ENCODE measurements around the gene TIAM2. TPM values are rescaled to one million over a fixed set of nuclear protein-coding genes. Genes with fewer than 3 reads are reported as not detected.
"Not testable (repeated sequence)": the region's sequence is repeated elsewhere in the genome, so short reads cannot be mapped to it uniquely, and the experiment has no call there.

Gene TIAM2
- total RNA-seq, 1 experiment from 2014 or later = 14.5 TPM

DNA sequence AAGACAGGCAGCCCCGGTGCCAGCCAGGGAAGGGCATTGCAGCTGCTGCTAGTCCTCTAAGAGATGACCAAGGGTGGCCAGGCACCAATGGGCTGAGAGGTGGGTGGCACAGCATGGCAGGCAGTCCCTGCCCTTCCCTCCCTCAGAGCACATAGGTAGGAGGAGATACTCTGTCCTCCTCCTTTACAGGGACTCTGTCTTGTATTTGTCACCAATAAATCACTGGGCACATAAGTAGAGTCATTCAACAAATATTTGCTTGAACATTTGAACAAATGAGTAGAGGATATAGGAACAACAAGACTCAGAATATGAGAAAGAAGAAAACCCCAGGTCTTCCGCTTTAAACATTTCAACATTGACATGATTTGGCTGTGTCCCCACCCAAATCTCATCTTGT is 199.3 kb downstream of the TIAM2 start:
- DNase-seq (ENCODE audit: low spot score) = peak; percentile 53

DNA sequence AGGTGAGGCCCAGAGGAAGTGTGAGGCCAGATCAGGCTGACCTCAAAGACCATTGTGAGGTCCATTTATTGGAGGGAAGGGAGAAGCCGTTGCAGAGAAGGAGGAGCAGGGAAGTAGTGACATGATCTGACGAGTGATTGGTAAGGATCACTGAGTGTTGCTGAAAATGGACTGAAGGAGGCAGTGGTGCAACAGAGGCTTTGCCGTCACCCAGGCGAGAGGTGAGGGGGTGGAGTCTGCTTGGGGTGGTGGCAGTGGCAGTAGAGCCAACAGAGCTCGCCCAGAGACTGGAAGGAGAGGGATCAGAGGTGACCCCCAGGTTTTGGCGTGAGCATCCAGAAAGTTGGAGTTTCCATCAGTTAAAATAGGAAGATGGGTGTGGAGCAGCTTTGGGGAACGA is 200.8 kb downstream of the TIAM2 start:
- no peak for DNase-seq (ENCODE audit: low spot score)

DNA sequence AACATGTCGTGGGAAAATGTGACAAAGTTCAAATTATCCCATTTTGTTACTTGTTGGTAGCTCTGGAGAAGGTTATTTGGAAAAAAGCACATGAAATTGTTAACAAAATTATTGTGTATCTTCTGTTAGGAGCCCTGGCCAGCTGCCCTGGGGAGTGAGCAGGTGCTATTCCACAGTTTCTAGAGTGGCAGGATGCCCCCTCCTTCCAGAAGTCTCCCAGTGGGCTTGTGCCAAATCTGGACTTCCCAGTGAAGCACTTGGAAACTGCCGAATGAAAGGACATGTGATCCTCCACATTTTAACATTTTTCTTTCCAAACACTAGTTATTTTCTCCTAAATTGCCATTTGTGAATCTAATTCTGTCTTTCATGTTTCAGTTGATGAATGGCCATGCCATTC is 201.8 kb downstream of the TIAM2 start:
- DNase-seq (ENCODE audit: low spot score) = no peak

DNA sequence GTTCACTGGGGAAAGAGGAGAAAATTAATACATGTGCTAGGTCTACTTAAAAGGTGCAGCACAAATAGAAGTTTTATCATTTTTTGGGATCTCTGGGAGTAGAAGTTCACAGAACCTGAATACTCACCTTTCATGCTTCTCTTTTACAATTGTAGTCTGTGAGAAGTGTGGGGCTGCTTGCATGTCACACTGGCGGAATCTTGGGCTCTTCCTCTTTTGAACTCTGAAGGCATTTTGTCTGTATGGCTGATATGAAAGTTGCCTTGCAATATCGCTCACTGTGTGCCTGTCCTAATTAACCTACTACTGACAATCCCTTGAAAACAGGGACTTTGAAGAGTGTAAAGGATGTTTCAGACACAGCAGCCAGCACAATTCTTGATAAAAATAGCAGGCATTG is 202.8 kb downstream of the TIAM2 start:
- no peak for DNase-seq (ENCODE audit: low spot score)

DNA sequence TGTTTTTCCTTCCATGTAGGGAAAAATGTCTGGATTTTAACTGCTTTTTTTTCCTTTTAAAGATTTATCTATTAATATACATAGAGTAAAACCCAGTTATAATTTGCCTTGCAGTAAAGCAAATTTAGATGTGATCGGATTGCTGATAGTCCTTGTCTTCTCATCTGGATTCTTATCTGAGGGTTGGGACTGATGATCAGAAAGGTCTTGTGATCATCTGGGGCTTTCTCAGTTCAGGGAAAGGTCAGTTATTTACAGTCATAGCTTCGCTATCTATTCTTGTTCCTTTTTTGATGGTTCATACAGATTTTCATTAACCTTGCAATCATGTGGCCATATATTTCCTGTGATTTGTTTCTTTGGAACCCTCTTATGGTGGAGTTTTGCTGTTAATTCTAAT is 204.9 kb downstream of the TIAM2 start:
- DNase-seq (ENCODE audit: low spot score) = peak; percentile 51

DNA sequence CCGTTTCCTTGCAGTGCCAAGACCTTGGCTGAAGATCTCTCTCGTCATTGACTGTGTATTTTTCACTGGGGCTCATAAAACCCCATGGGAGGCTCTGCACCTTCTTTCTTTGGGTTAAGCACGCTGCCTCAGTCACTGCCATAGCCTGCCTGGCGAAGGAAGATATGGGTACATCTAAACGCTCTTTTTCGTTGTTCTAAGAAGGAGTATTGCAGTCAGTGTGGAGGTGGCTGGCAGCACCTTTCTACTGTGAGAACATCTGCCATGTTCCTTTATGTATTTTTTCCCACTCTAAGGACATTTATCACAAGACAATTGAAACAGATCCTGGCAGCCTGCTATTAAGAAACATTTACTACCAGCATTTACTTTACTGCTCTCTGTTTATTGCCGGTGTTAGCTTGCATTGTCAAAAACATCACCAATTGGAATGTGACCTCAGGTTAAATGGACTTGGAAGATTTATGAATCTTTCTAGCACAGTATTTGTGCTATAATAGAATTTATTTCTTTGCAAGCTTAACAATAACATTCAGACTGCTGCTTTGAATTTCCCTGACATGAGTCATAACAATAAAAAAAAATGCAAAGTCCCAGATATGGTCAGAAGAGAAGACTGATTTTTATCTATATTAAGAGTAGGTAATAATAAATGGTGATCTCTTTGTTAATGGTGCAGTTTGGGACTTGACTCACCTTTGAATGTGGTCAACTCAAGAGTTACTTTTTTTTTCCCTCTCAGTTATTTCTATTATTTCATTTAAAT is 206.5 kb downstream of the TIAM2 start:
- DNase-seq (ENCODE audit: low spot score) = peak; percentile 95

DNA sequence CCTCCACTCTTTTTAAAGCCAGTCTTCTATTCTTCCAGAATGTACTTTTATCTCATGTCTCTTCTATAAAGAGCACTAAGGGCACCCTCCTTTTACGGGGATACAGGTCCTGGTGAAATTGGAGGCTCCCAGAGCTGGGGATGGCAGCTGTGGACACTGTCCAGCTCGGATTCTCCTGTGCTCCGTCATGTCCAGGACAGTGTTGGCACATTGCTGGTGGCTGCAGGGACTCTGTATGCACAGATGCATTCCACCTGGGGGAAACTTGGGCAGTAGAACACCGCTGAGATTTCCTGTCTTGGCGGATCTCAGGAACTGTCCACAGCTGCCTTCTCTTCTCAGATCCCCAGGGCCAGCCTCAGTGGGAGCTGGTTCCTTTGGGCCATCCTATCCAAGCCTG is 212.1 kb downstream of the TIAM2 start:
- no peak for DNase-seq (ENCODE audit: low spot score)

DNA sequence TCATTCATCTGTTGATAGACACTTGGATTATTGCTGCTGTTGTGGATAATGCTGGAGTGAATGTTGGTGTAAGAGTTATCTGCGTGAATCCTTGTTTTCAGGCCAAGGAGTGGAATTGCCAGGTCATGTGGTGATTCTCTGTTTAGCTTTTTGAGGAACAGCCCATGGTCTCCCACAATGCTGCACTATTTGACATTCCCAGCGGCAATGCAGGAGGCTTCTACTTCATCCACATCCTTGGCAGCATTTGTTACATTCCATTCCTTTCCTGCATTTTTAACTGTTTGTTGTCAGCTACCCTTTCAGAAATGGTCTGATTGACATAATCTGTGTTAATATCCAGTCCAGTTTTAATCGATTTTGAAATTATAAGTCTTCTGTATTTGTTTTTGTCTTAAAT is 217.0 kb downstream of the TIAM2 start:
- DNase-seq (ENCODE audit: low spot score) = no peak

DNA sequence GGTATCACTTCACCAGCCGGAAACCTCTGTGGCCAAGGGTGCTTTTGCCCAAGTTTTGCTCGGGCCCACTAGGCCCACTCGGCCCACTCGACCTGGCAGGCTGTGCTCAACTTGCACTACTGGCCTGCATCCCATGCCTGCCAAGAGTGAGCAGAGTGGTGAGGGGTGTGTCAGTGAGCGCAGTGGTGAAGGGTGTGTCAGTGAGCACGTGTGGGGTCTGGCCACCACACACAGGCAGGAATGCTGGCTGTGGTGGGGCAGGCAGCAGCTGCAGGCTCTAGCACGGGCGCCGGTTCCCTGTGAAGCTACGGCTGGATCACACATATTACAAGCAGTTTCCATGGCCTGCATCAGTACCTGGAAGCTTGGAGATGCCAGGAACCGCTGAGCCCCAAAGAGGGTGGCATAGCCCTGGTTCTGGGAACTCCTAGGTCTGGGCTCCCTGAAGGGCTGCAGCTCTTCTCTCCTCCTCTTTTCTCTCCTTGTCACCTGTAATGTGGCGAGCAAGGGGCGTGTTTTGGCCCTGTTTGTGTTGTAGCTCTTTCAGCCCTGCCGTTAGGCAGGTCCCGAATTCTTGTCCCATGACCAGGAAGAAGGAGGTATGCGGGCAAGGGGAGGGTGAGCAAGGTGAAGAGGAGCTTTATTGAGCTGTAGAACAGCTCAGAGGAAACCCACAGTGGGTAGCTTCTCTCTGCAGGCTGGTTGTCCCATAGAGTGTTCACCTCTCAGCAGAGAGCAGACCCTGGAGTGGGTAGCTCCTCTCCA is 217.7 kb downstream of the TIAM2 start:
- DNase-seq (ENCODE audit: low spot score) = no peak

DNA sequence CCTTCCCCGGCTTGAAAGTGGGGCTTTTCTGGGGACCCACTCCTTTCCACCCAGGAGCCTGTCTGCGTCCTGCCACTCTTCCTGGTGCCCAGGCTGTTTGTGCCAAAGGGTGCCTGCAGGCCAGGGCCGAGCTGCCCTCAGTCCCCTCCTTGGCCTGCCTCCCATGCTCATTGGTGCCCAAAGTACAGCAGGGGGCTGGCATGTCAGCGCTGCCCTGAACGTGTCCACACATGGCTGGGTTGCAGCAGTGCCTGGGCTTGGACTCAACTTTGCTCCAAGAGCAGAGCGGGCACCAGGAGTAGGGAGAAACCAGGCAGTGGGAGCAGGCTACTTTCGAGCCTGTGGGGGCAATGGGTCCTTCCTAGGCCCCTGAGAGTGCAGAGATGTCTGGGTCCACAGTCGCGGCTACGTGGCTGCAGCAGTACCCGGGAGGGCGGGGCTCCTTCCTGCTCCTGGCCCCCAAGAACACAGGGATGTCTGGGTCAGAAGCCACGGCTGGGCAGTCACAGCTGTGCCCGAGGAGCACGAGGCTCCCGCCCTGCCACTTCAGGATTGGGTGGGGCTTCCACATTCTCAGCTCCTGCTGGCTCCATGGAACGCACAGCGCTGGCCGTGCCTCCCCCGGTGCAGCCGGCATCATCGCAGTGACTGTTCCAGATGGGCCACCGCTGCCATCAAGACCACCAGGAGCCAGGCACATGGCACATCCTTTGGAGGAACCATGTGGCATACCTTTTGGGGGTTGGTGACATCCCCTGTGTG is 218.7 kb downstream of the TIAM2 start:
- DNase-seq (ENCODE audit: low spot score) = no peak

DNA sequence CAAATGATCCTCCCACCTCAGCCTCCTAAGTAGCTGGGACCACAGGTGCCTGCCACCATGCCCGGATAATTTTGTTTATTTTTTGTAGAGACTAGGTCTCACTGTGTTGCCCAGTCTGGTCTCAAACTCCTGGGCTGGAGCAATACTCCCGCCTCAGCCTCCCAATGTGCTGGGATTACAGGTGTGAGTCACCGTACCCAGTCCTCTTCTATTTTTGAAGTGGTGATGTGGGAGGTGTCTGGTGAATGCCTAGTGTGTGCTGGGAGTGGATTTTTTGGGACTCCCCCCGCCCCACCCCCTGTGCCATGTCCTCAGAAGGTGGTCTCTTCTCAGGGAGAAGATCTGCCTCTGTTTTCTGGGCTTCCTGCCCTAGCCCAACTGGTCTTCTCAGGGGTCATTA is 220.8 kb downstream of the TIAM2 start:
- DNase-seq (ENCODE audit: low spot score) = no peak

DNA sequence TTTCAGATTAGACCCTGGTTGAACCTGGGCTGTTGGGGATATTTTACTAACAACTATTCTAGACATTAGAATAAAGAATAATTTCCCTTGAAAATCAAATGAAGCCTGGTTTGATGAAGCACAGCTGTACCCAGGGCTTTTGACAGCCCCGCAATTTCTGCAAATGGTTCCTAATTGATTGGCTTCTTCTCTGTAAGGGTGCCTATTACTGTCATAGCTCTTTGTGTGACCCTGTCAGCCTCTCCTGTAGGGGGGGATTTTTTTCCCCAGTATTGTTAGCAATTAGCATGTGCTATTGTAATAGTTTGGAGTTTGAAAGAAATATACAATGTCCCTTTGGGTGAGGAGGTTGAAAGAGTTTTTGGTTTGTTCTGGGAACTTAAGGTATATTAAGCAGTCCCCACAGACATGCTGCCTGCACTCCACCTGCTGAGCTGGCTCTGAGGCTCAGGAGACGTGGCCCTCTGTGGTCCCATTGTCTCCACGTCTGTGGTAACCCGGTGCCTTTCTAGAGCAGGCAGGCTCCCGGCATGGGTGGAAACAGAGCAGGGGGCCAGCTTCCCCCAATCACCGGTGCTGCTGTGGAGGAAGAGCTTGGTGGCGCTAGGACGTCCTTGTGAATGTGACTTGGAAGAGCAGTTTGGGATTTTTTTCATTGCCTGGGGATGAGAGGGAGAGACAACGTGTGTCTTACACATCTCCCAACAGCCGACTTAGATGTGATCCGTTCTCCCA is 221.4 kb downstream of the TIAM2 start:
- no peak for DNase-seq (ENCODE audit: low spot score)

DNA sequence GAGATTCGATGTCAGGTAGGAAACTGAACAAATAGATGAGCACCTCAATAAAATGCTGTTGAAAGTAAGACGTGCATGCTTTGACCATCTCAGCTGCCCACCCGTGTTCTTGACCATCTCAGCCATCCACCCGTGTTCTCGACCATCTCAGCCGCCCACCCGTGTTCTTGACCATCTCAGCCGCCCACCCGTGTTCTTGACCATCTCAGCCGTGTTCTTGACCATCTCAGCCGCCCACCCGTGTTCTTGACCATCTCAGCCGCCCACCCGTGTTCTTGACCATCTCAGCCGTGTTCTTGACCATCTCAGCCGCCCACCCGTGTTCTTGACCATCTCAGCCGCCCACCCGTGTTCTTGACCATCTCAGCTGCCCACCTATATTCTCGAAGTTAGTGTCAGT is 223.6 kb downstream of the TIAM2 start:
- DNase-seq (ENCODE audit: low spot score) = not testable (repeated sequence)

DNA sequence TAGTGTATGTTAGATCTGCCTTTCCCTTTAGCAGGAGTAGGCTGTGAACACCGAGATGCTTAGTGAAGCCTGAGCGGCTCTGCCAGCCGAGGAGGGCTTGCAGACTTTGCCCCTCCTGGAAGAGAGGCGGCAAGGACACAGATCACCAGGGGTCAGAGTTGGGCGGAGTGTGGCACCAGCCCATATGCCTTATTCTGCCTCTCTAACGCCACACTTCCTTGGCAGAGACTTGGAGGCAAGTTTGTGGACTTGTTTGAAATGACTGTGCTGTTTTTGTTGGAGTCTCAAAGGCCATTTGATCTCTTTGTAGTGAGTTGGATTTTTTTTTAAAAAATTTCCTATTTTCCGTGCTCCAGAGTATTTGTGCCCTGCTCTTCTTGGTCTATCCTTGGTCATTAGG is 224.2 kb downstream of the TIAM2 start:
- DNase-seq (ENCODE audit: low spot score) = no peak

DNA sequence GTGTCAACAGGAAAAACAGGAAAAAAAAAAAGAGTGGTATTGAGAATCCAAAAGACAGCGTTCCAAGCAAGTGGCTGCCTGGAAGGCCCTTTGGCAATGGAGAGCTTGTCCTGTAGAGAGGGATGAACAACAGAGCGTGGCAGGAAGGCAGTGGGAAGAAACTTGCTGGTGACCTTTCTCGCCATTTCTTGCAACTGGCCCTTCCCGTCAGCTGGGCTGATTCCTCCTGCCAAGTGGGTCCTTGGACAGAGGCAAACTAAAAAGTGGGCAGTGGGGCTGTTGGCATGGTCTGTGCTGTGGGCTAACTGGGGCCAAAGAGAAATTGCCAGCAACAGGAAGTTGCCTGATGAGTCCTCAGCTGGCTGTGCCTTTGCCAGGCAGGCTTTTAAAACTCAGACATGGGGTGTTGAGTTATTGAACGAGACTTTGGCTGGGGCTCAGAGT is 224.8 kb downstream of the TIAM2 start:
- DNase-seq (ENCODE audit: low spot score) = no peak

DNA sequence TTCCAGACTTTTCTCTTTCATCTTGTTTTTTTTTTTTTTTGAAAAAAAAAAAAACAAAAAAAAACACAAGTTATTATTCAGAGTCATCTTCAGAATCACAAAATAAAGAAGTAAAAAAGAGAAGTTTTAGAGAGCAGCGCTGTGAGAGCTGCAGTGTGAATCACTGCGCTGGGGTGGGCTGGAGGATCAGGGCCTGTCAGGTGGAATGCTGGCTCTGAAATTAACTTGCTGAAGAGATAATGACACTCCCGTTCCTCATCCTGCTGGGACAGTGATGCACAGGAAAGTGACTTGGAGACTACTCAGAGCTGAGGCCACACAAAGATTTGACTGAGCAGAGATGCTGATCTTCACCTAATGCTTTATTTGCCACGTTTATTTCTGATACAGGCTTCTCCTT is 226.0 kb downstream of the TIAM2 start:
- DNase-seq (ENCODE audit: low spot score) = peak; percentile 26

DNA sequence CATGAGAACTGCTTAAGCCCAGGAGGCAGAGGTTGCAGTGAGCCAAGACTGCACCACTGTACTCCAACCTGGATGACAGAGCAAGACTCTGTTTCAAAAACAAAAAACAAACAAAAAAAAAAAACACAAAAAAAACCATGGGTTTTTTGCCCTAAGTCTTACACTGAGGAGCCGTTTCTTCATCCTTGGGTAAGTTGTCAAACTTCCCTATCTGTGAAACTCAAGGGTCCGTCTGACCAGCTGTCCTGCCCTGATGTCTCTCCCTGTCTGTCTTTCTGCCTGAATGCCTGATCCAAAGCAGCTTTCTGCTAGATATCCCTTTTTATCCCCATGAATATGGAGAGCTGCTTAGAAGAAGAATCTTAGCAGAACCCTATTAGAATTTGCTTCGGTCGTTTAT is 227.4 kb downstream of the TIAM2 start:
- no peak for DNase-seq (ENCODE audit: low spot score)

DNA sequence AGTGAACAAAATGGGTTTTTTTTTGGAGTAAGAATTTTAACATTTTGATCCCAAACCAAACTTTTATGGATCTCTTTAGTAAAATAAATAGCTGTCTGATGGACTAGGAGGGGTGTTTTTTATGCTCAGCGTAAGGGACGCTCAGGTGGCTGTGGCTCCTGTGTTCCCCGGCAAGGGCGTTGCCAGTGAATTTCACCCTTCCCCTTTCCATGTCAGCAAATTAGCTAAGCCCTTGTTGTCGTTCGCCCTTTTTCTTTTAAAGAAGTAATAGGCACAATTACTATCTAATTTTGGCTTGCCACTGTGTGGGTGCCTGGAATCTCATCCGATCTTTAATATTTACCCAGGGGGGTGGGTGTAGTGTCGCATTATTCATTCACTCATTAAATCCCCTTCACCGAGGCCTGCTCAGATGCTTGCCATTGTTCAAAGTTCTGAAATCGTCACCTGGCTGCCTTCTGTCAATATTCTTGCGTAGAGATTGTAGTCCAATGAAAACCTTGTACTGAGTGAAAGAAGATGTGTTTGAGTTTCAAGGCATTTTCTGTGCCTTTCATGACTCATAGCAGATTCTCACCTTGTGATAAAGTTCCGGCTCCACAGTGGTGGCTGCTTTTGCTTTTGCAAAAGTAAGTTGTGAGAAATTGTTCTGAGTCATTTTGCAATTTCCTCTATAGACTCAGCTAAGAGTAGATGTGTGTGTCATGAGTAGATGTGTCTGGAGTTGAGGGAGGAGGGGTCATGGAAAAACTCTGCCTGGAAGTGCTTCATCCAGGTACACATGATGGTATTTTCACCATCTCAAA is 228.7 kb downstream of the TIAM2 start:
- peak; percentile 92 for DNase-seq (ENCODE audit: low spot score)

DNA sequence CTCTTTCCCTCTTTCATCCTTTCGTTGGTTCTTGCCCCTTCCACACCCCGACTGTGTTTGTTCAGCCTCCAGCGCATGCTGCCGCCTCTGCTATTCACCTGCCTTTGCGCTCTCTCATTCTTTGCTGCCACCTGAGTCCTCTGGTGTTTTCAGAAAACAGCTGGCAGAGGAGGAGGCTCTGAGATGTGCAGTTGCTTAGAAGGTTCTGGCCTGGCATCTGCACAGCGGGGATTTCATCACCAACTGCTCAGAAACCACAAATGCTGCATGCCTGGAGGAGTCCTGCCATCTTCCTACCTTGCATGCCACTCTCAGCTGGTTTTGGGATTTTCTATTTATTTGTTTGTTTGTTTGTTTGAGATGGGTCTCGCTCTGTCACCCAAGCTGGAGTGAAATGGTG is 229.5 kb downstream of the TIAM2 start:
- DNase-seq (ENCODE audit: low spot score) = peak; percentile 39

DNA sequence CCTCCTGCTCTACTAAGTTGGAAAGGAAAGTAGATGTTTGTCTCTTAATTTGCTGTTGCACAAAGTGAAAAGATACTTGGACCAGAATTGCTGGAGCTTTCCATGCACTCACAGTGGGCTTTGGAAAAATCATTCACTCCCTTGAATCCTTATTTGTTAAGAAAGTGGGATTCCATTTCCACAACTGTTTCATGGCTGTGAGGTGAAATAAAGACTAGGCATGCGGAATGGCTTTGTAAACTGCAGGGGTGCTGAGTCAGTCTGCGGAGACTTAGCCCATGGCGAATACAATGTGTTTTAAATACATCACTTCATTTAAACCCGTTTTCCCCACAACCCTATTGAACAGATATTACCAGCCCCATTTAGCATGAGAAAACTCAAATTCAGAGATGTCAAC is 231.9 kb downstream of the TIAM2 start:
- no peak for DNase-seq (ENCODE audit: low spot score)

DNA sequence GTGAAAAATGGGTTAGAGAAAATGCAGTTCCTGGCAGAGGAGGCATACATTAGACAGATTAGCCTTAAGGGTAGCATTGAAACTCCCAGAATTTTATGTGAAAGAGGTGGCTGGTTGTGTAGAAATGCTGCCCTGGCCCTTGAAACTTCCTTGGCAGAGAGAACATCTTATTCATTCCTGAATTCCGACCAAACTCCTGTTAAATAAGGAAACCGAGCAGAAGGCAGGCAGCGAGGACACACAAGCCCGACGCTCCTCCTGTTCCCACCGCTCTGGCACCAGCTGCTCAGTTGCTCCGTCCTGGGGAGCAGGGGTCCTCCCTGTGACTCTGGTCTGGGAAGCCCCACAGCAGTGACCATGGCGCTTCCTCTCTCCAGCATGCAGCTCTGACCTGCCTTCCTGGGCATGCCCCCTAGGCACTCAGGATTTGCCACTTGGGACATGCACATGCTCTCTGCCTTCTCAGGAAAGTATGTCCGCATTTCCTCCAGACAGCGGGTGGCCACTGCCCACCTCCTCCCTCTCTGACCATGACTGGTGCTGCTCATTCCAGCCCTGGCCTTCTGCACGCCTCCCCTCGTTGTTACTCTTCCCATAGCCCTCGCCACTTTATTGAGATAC is 233.5 kb downstream of the TIAM2 start:
- DNase-seq (ENCODE audit: low spot score) = no peak

All from A172 (cell line).